Subcutaneous abdominal adipose tissue (tissue), 5 donors: ENCODE results near the gene CORIN.

Source experiments
- H3K27ac ChIP-seq: one replicate; pipeline ENCODE4 v1.7.0; 2013; ENCODE audit warnings: low read depth, mild to moderate bottlenecking, inconsistent platforms, low read length, moderate library complexity
- H3K27me3 ChIP-seq, 5 donors: one replicate each; pipeline ENCODE4 v1.7.0; 2013; ENCODE audit warnings: low read length in 5 of 5, inconsistent platforms in 1 of 5; ENCODE audit not compliant: control insufficient read depth in 5 of 5, insufficient read depth in 4 of 5
- H3K36me3 ChIP-seq, 5 donors: one replicate each; pipeline ENCODE4 v1.7.0; 2013; ENCODE audit warnings: low read length in 5 of 5; ENCODE audit not compliant: control insufficient read depth in 5 of 5, insufficient read depth in 5 of 5
- H3K4me1 ChIP-seq, 5 donors: one replicate each; pipeline ENCODE4 v1.7.0; 2013; ENCODE audit warnings: low read length in 5 of 5, mild to moderate bottlenecking in 3 of 5, moderate library complexity in 1 of 5; ENCODE audit not compliant: control insufficient read depth in 5 of 5, insufficient read depth in 5 of 5
- H3K4me3 ChIP-seq, 5 donors: one replicate each; pipeline ENCODE4 v1.7.0; 2013; ENCODE audit warnings: low read length in 5 of 5, low read depth in 1 of 5
- H3K9ac ChIP-seq, 5 donors: one replicate each; pipeline ENCODE4 v1.7.0; 2013; ENCODE audit warnings: low read length in 5 of 5, mild to moderate bottlenecking in 4 of 5, moderate library complexity in 3 of 5
- H3K9me3 ChIP-seq, 5 donors: one replicate each; pipeline ENCODE4 v1.7.0; 2013; ENCODE audit warnings: low read length in 5 of 5; ENCODE audit not compliant: control insufficient read depth in 5 of 5
- donor health status: healthy.
- donor health status: healthy.
- donor health status: healthy.
- donor health status: healthy.
- donor health status: healthy.

CORIN gene

DNA sequence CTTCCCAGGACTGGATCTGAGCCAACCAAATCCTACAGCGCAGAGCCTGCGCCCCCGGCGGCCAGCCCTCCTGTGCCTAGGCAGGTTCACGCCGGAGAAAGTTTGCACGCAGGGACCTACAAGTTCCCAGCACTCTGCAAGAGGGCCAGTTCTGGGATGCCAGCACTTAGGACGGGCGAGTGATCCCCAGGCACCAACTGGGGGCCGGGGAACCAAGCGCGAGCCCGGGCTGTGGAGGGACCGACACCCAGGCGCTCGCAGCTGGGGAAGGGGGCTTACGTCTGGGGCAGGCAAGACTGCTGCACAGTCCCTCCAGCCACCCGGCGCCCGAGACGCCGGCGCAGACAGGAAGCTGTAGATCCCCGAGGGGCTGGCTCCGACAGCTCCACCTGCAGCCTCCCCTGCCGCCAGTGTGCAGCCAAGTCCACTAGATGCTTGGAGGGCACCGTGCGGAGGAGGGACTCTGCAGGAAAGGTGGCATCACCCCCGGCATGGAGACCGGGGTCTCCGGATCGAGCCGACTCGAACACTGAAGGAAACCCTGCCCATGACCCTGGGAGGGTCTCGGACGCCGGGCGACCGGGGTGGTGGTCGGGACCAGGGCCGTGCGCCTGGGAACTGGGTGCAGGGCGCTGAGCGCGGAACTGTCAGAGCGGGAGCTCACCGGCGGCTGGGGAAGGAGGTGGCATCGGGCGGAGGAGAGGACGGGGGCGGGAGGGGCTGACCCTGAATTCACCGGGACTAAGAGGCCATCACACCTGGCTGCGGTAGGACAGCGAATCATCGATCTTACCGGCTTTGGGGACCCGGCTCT is 566 bp downstream of the CORIN start:
- Histone ChIP-seq H3K36me3 (peaks cover 0 to 2% (median 0%) of the 10 kb centered on the region in 5 donors), H3K9ac (peak overlapping the region in 2 of 5 donors; percentile 57 to 66), H3K27me3 (peaks cover 0 to 8% (median 5%) of the 10 kb centered on the region in 5 donors), H3K9me3 (no peaks in the 10 kb centered on the region), H3K27ac (no peak overlapping the region), H3K4me3 (peak overlapping the region; percentile 40 to 64 (median 61)), H3K4me1 (peaks cover 4 to 29% (median 25%) of the 10 kb centered on the region in 5 donors)

DNA sequence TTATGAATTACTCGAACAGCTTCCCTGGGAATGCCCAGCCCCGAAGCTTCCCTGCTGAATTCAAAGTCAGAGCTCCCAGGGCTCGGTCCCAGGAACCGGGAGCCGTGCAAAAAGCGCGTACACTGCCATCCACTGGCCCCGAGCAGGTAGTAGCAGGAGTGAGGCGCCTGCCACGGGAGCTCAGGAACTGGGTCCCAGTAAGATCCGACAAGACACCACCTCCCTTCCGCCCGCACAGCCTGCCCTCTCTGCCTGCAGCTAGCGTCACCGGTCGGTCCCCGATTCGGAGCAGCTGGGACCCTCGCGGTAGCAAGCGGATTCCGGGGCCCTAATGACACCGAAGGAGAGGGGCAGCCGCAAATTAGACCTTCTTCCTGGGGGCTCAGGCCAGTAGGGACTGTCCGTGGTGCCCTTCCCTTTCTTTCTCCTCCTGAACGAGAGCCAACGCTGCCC is 1.2 kb downstream of the CORIN start:
- Histone ChIP-seq H3K27ac (no peak overlapping the region), H3K36me3 (no peaks in the 10 kb centered on the region), H3K27me3 (peaks cover 0 to 8% (median 5%) of the 10 kb centered on the region in 5 donors), H3K4me3 (peak overlapping the region; percentile 59 to 64 (median 61)), H3K9me3 (no peaks in the 10 kb centered on the region), H3K4me1 (peaks cover 4 to 29% (median 25%) of the 10 kb centered on the region in 5 donors), H3K9ac (peak overlapping the region in 2 of 5 donors; percentile 57 to 66)

DNA sequence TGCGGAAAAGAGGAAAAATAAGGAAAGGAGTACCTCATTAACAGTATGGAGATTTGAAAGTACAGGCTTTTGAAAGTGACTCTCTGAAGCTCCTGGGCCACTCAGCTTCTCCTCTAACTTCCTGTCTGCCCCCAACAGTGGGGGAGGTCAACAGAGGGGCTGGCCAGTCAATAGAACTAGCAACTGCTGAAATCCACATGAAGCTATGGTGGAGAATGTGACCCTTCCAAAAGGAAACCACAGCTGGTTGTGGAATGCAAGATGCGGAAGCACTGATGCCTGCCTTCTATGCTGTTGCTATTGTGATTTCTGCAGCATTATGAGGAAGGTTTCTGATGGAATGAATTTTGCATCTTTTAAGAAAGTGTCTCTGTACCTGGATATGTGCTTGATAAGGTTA is 2.4 kb downstream of the CORIN start:
- no peaks in the 10 kb centered on the region for H3K9me3 ChIP-seq
- H3K4me1 ChIP-seq: peaks cover 4 to 29% (median 25%) of the 10 kb centered on the region in 5 donors
- H3K4me3 ChIP-seq: no peak overlapping the region
- H3K36me3 ChIP-seq: no peaks in the 10 kb centered on the region
- peaks cover 0 to 12% (median 6%) of the 10 kb centered on the region in 5 donors for H3K27me3 ChIP-seq
- no peak overlapping the region for H3K27ac ChIP-seq
- H3K9ac ChIP-seq: no peak overlapping the region

DNA sequence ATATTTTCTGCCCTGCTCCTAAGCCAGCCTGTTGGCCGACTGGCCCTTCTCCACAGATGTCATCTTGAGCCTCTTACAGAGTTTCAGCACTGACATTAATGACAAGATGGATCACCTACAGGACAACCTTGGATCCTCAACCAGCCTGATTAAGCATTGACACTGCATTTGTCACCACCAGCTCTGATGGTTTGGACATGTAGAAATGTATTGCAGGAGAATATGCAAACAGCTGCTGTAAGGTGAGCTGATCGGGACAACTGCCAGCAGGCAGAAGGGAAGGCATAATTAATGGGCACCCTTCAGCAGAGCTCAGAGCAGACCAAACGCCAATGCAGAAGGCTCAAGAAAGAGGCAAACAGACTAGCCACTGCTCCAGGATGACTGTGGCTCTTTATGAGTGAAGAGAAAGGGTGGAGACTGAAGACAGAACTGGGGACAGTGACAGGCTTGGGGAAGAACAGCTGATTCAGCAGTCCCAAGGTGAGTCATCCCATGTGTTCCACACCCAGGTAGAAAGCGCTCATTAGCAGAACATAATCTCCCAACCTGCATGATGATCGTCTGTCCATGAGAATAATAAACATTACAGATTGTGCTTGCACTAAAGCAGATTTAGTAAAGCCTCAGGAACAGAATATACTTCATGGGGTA is 6.7 kb downstream of the CORIN start:
- H3K27ac ChIP-seq: no peak overlapping the region
- no peak overlapping the region for H3K4me3 ChIP-seq
- peaks cover 2 to 7% (median 5%) of the 10 kb centered on the region in 5 donors for H3K4me1 ChIP-seq
- H3K9me3 ChIP-seq: no peaks in the 10 kb centered on the region
- peaks cover 0 to 12% (median 5%) of the 10 kb centered on the region in 5 donors for H3K27me3 ChIP-seq
- H3K36me3 ChIP-seq: no peaks in the 10 kb centered on the region
- no peak overlapping the region for H3K9ac ChIP-seq

DNA sequence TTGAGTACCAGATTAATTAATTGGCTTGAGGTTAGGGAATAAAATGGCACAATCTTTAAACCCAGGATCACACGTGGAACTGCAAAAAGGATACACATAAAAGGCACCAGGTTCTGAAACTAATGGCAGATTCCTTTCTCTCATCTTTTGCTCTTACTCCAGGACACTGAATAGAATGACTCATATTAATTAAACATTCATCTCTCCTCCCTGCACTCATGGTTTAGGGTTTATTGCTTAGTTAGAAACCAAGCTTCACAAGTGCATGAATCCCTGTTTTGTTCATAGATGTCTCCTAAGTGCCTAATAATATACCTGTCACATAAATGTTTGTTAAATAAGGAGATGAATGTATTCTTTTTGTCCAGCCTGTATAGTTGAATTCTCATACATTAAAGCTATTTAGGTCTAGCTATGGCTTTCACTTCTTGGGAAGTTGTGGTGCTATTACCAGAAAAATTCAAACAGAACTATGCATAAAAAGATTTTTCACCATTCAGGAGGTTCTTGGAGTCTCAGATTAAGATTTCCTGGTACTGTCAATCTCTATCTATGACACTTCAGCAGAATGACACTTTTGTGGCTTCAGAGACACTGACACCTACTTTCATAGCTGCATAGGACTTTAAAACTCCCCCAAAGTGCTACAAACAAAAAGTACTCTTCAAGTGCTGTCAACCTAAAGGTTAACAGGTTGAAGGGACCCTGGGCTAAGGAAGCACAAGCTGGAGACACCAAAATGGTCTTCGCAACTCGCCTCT is 7.4 kb downstream of the CORIN start:
- Histone ChIP-seq H3K9me3 (no peaks in the 10 kb centered on the region), H3K9ac (no peak overlapping the region), H3K4me3 (no peak overlapping the region), H3K36me3 (no peaks in the 10 kb centered on the region), H3K27ac (no peak overlapping the region), H3K27me3 (peaks cover 0 to 12% (median 5%) of the 10 kb centered on the region in 5 donors), H3K4me1 (peaks cover 0 to under 1% (median 0%) of the 10 kb centered on the region in 5 donors)

DNA sequence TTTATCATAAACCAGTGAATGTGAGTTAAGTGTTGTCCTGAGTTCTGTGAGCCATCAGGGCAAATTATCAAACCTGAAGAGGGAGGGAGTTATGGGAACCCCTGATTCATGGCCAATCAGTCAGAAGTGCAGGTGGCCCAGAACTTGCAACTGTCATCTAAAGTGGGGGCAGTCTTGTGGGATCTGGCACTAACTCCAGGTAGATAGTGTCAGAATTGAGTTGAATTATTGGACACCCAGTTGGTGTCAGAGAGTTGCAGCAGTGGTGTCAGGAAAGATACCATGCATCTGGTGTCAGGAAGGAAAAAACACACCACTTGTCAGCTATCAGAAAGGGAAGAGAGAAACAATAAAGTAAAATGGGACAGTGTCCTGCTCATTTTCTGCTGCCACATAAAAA is 8.4 kb downstream of the CORIN start:
- Histone ChIP-seq H3K9me3 (no peaks in the 10 kb centered on the region), H3K4me1 (no peaks in the 10 kb centered on the region), H3K4me3 (no peak overlapping the region), H3K27ac (no peak overlapping the region), H3K36me3 (no peaks in the 10 kb centered on the region), H3K27me3 (peaks cover 0 to 6% (median 5%) of the 10 kb centered on the region in 5 donors), H3K9ac (no peak overlapping the region)

DNA sequence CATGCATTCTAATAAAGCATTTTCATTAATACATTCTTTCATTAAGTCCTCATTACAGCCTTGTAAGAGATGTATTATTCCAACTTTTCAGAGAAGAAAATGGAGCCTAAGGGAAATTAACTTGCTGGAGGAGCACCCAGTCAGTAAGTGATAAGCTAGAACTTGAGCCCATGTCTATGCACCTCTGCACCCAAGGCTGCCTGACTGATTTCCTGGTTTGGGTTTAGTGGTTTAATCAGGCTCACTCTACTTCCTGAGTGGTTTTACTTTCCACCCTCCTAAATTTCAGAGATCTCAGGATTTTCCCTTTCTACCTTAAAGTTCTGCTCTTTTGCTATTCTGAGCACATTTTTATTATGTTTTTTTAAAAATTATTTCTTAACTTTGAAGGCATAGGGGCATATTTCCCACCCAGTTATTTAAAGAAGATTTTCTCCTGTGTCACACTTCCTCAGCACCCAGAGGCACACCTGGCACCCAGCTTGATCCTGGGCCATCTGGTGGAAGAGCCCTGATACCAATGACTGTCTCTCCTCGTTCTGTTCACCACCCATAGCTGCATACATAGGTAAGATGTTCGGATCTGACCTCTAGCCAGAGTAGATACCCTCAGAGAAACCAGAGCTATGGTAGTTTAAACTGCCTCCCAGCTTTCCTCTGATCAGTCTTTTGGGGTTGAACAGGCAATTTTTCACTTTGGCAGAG is 10.4 kb downstream of the CORIN start:
- Histone ChIP-seq H3K36me3 (no peaks in the 10 kb centered on the region), H3K4me1 (no peaks in the 10 kb centered on the region), H3K27me3 (peaks cover 0 to 6% (median 5%) of the 10 kb centered on the region in 5 donors), H3K4me3 (no peak overlapping the region), H3K9ac (no peak overlapping the region), H3K27ac (no peak overlapping the region), H3K9me3 (no peaks in the 10 kb centered on the region)

DNA sequence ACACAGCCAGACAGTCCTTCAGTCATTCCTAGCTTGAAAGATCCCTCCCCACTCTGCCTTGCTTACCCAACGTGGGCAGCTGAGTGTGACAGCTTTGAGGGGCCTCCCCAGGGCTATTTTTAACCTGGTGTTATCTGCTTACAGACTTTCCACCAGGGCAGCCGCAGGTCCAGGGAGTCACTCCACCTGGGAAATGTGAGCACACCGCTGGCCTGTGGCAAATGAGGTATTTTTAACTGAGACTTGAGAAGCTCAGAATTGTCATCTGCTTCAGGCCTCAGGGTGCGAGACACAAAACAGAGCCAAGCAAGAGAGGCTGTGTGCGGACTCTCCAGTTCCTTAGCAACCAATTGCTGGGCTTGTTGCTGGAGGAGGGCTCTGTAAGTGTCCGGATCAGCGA is 13.0 kb downstream of the CORIN start:
- Histone ChIP-seq H3K27ac (no peak overlapping the region), H3K9ac (no peak overlapping the region), H3K27me3 (peaks cover 0 to 2% (median 0%) of the 10 kb centered on the region in 5 donors), H3K4me3 (no peak overlapping the region), H3K4me1 (no peaks in the 10 kb centered on the region), H3K9me3 (no peaks in the 10 kb centered on the region), H3K36me3 (no peaks in the 10 kb centered on the region)

DNA sequence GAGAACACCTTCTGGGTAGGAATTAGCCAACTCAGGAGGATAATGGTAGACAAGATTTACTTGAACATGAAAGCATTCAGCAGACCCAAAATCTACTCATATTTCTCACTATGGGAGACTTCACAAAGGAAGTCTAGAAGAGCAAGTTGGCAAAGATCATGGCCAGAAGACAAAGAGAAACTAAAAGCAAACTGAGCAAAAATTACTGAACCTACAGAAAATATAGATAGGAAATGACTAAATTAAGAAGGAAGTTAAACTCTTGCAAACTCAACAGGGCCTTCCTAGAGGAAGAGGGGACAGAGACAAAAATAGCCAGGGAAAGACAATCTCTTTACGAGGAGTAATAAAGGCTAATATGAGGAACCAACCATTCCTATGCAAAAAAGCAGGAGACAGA is 18.7 kb downstream of the CORIN start:
- H3K27ac ChIP-seq: no peak overlapping the region
- no peaks in the 10 kb centered on the region for H3K9me3 ChIP-seq
- H3K4me3 ChIP-seq: no peak overlapping the region

More for the DNA sequence above, 18.7 kb downstream of the CORIN start:
- no peak overlapping the region for H3K9ac ChIP-seq
- H3K4me1 ChIP-seq: no peaks in the 10 kb centered on the region
- H3K36me3 ChIP-seq: no peaks in the 10 kb centered on the region
- H3K27me3 ChIP-seq: no peaks in the 10 kb centered on the region
